SU-DHL-6 (cell line): ENCODE measurements around the gene SELENOV.

ENCODE experiments used
- H2AFZ ChIP-seq: fragments of 200-600 bp; sonication (generic); 2 replicates; pipeline ENCODE4 v1.6.1; 2014; ENCODE audit warnings: low read depth, mild to moderate bottlenecking, moderate library complexity, mixed read lengths, antibody characterized with exemption, low read length; ENCODE audit not compliant: severe bottlenecking
- H3F3A ChIP-seq: fragments of 200-600 bp; shearing (Covaris generic); 2 replicates; pipeline ENCODE4 v1.6.0; 2016; ENCODE audit warnings: antibody characterized with exemption, mild to moderate bottlenecking; ENCODE audit not compliant: insufficient read depth
- H3K27ac ChIP-seq: fragments of 200-600 bp; sonication (generic); 2 replicates; pipeline ENCODE4 v1.5.1; 2016; ENCODE audit warnings: low read depth, mild to moderate bottlenecking, low read length, moderate library complexity, mixed read lengths
- H3K27me3 ChIP-seq: fragments of 200-600 bp; sonication (generic), shearing (Covaris generic); 2 replicates; pipeline ENCODE4 v1.6.0; 2014; ENCODE audit warnings: mild to moderate bottlenecking, low read length
- H3K36me3 ChIP-seq: fragments of 200-600 bp; sonication (generic); 2 replicates; pipeline ENCODE4 v1.6.1; 2014; ENCODE audit warnings: mild to moderate bottlenecking, low read length, mixed read lengths
- H3K4me2 ChIP-seq: fragments of 300-600, 200-600 bp; shearing (Covaris generic), sonication (generic); 2 replicates; pipeline ENCODE4 v1.6.0; 2014; ENCODE audit warnings: low read length, low read depth, mild to moderate bottlenecking; ENCODE audit not compliant: poor library complexity, severe bottlenecking
- H3K4me3 ChIP-seq: fragments of 200-600 bp; sonication (generic); 2 replicates; pipeline ENCODE4 v1.5.1; 2014; ENCODE audit warnings: antibody characterized with exemption, low read length, mild to moderate bottlenecking, mixed read lengths; ENCODE audit not compliant: insufficient read depth, poor library complexity, severe bottlenecking
- H3K79me2 ChIP-seq: fragments of 200-600 bp; sonication (generic); 2 replicates; pipeline ENCODE4 v1.6.1; 2014; ENCODE audit warnings: mild to moderate bottlenecking, low read length, moderate library complexity; ENCODE audit not compliant: insufficient read depth
- H3K9ac ChIP-seq: fragments of 200-600 bp; sonication (generic); 2 replicates; pipeline ENCODE4 v1.7.0; 2014; ENCODE audit warnings: mild to moderate bottlenecking, low read length
- H3K9me2 ChIP-seq: fragments of 200-600 bp; sonication (generic); replicated peaks from 2 replicates; pipeline ENCODE4 v1.6.1; 2014; ENCODE audit warnings: low read length; ENCODE audit not compliant: insufficient read depth
- H3K9me3 ChIP-seq: fragments of 200-600 bp; sonication (generic); 2 replicates; pipeline ENCODE4 v1.6.1; 2014; ENCODE audit warnings: low read length, mixed read lengths; ENCODE audit not compliant: insufficient read depth
- H4K20me1 ChIP-seq: fragments of 200-600 bp; sonication (generic); 2 replicates; pipeline ENCODE4 v1.6.1; 2014; ENCODE audit warnings: low read depth, mild to moderate bottlenecking, antibody characterized with exemption, low read length, moderate library complexity, mixed read lengths
- CTCF ChIP-seq: fragments of 200-600 bp; sonication (generic); IDR thresholded peaks from one replicate; pipeline ENCODE4 v1.5.1; 2017; ENCODE audit warnings: antibody characterized with exemption, mild to moderate bottlenecking, low read length, moderate library complexity; ENCODE audit not compliant: insufficient read depth, poor library complexity, severe bottlenecking
- EZH2phosphoT487 ChIP-seq: fragments of 200-600 bp; sonication (generic), shearing (Covaris generic); conservative IDR thresholded peaks from 2 replicates; pipeline ENCODE4 v1.6.1; 2018; ENCODE audit warnings: mild to moderate bottlenecking, antibody characterized with exemption, low read length, moderate library complexity, mixed read lengths

SELENOV gene

GRCh38 chr19:39544911-39545310 lies 30.0 kb downstream of the SELENOV start:
- no peaks in the 10 kb centered on the region for H3K9me2 ChIP-seq
- H2AFZ ChIP-seq = no peak overlapping the region
- H3K36me3 ChIP-seq = no peaks in the 10 kb centered on the region
- H3F3A ChIP-seq = no peaks in the 10 kb centered on the region
- H3K27ac ChIP-seq = no peak overlapping the region
- no peak overlapping the region for H3K4me3 ChIP-seq
- no peak overlapping the region for H3K4me2 ChIP-seq
- no peaks in the 10 kb centered on the region for H3K79me2 ChIP-seq
- no peak for TF ChIP-seq CTCF
- TF ChIP-seq EZH2phosphoT487 = no peak
- H3K9me3 ChIP-seq = no peaks in the 10 kb centered on the region
- H4K20me1 ChIP-seq = no peaks in the 10 kb centered on the region
- no peak overlapping the region for H3K9ac ChIP-seq
- H3K27me3 ChIP-seq = no peaks in the 10 kb centered on the region

- Histone ChIP-seq H3K36me3 (no peaks in the 10 kb centered on the region), H3K9me2 (no peaks in the 10 kb centered on the region), H3K4me3 (no peak overlapping the region), H4K20me1 (no peaks in the 10 kb centered on the region), H3K9ac (no peak overlapping the region), H3K4me2 (no peak overlapping the region), H3K27ac (no peak overlapping the region), H3F3A (no peaks in the 10 kb centered on the region), H3K27me3 (no peaks in the 10 kb centered on the region), H3K79me2 (no peaks in the 10 kb centered on the region), H3K9me3 (no peaks in the 10 kb centered on the region), H2AFZ (no peak overlapping the region)
- TF ChIP-seq CTCF = no peak
Measured at GRCh38 chr19:39546599-39546998, 31.7 kb downstream of the SELENOV start.

DNA sequence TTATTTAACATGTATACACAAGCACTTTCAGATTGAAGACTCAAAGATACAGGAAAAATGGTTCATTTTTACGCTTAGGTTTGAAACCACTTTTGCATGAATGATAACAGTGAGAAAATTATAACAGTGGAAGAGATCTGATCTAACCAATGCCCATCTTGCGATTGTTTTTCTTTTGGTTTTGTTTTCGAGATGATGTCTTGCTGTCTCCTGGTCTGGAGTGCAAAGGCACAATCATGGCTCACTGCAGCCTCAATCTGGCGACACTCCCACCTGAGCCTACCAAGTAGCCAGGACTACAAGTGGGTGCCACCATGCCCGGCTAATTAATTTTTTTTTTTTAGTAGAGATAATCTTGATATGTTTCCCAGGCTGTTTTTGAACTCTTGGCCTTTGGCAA lies 35.3 kb downstream of the SELENOV start:
- Histone ChIP-seq H3K9me2 (no peaks in the 10 kb centered on the region), H3K9me3 (no peaks in the 10 kb centered on the region), H2AFZ (no peak overlapping the region), H3F3A (no peaks in the 10 kb centered on the region), H3K9ac (no peak overlapping the region), H4K20me1 (no peaks in the 10 kb centered on the region), H3K27me3 (no peaks in the 10 kb centered on the region), H3K36me3 (no peaks in the 10 kb centered on the region), H3K4me3 (no peak overlapping the region), H3K27ac (no peak overlapping the region), H3K4me2 (no peak overlapping the region), H3K79me2 (no peaks in the 10 kb centered on the region)
- TF ChIP-seq CTCF (no peak), EZH2phosphoT487 (no peak)
